ENCODE results near the gene LYSMD4.

- TF ChIP-seq, protein P1, sequence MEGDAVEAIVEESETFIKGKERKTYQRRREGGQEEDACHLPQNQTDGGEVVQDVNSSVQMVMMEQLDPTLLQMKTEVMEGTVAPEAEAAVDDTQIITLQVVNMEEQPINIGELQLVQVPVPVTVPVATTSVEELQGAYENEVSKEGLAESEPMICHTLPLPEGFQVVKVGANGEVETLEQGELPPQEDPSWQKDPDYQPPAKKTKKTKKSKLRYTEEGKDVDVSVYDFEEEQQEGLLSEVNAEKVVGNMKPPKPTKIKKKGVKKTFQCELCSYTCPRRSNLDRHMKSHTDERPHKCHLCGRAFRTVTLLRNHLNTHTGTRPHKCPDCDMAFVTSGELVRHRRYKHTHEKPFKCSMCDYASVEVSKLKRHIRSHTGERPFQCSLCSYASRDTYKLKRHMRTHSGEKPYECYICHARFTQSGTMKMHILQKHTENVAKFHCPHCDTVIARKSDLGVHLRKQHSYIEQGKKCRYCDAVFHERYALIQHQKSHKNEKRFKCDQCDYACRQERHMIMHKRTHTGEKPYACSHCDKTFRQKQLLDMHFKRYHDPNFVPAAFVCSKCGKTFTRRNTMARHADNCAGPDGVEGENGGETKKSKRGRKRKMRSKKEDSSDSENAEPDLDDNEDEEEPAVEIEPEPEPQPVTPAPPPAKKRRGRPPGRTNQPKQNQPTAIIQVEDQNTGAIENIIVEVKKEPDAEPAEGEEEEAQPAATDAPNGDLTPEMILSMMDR (IDR thresholded peaks at IDR 0.05) = no peak
- TF ChIP-seq POLR2A (IDR thresholded peaks at IDR 0.05) (no peak), EP300 (IDR thresholded peaks at IDR 0.05) (no peak), POLR2AphosphoS5 (IDR thresholded peaks at IDR 0.05) (no peak)
These were observed 19.3 kb upstream of the LYSMD4 start for GRCh38 chr15:99752556-99752955.

All from upper lobe of left lung (tissue), 4 donors.